ENCODE data around the gene TATDN3.

GRCh38 chr1:212769459-212770167 lies 22.1 kb upstream of the TATDN3 start:
- no peak for TF ChIP-seq POLR2A (IDR thresholded peaks at IDR 0.05; ENCODE audit: low read depth, low read length)
- TF ChIP-seq POLR2AphosphoS5 (IDR thresholded peaks at IDR 0.05; ENCODE audit: low read depth, low read length) = no peak
- no peak for TF ChIP-seq PAX5 (IDR thresholded peaks at IDR 0.05; ENCODE audit: insufficient read depth, low read length, severe bottlenecking)
- TF ChIP-seq TAF1 (IDR thresholded peaks at IDR 0.05; ENCODE audit: low read depth, low read length) = no peak
- no peak for TF ChIP-seq SPI1 (IDR thresholded peaks at IDR 0.05; ENCODE audit: low read depth, low read length)

Measured in GM12891 (cell line).